Ovary (tissue), 9 donors: ENCODE results near the gene PPM1H. TPM values are rescaled to one million over a fixed set of nuclear protein-coding genes. Genes with fewer than 3 reads are reported as not detected.

Experiments
- DNase-seq, 5 donors: peaks; one replicate each; pipeline ENCODE4 v3.0.0-alpha.2; 2019 to 2020
- H3K27ac ChIP-seq, 2 donors: fragments of 200-600 bp; one replicate each; pipeline versions ENCODE4 v1.5.1 to v1.8.0; 2019 to 2022
- H3K27me3 ChIP-seq: fragments of 200-600 bp; one replicate; pipeline ENCODE4 v1.8.0; 2022
- H3K36me3 ChIP-seq: fragments of 200-600 bp; sonication (generic); one replicate; pipeline ENCODE4 v1.5.1; 2019
- H3K4me1 ChIP-seq: one replicate; pipeline ENCODE4 v1.8.1; 2013; ENCODE audit warnings: mild to moderate bottlenecking, moderate library complexity; ENCODE audit not compliant: insufficient read depth
- H3K4me3 ChIP-seq: fragments of 200-600 bp; sonication (generic); one replicate; pipeline ENCODE4 v1.5.1; 2017
- H3K9me3 ChIP-seq, 2 donors: fragments of 200-600 bp in 1 of 2; sonication (generic) in 1 of 2; one replicate each; pipeline versions ENCODE4 v1.5.1 to v1.8.1; 2013 to 2019; ENCODE audit warnings: mild to moderate bottlenecking in 1 of 2, moderate library complexity in 1 of 2
- EP300 ChIP-seq: sonication (generic); formaldehyde crosslinking; IDR thresholded peaks from one replicate; pipeline ENCODE4 v1.6.1; 2017; ENCODE audit warnings: antibody characterized with exemption
- POLR2A ChIP-seq: fragments of 450-650 bp; IDR thresholded peaks from one replicate; pipeline ENCODE4 v1.6.1; 2017; ENCODE audit warnings: antibody characterized with exemption, mild to moderate bottlenecking, moderate library complexity
- WGBS, 3 donors: extraction: QIAGEN DNeasy Blood & Tissue Kit in 1 of 3; methylation state at CpG; one replicate each; pipeline versions ENCODE4 v1.1.5 to v1.1.7; 2013 to 2017; 5-methylcytosine and 5-hydroxymethylcytosine counted together
- intact Hi-C, 4 donors: fragments of 100-400 bp; cut with DNase I; formaldehyde crosslinking; loops; one replicate each; pipeline versions ENCODE4 v1.11.0 to v1.15.1; 2022 to 2023
- polyA plus RNA-seq, 2 donors: library from polyadenylated mRNA; stranded (reverse); fragments of 200-250 nt in 1 of 2; fragments of 350-450 nt in 1 of 2; fragmentation: Illumina TruSeq in 1 of 2; extraction: RNeasy Lipid Tissue Mini Kit (QIAGEN cat#74804) in 1 of 2; gene quantifications; one replicate each; pipeline ENCODE4 v1.2.3, GENCODE V29; 2013 to 2014
- total RNA-seq, 7 donors: library from RNA; depleted of rRNA in 2 of 7; stranded (reverse); fragments of >200 nt in 2 of 7; fragmentation: NEBNext Ultra II Directional in 3 of 7; extraction: Animal tissue kit (Norgen Biotek cat#: 25700) in 3 of 7; gene quantifications; one replicate each; pipeline versions ENCODE4 v1.1.0 to v1.2.4, GENCODE V29; 2016 to 2023
- TF ChIP-seq, protein P1 (sequence below), 3 donors: fragments of 450-650 bp in 2 of 3; fragments of 200-600 bp in 1 of 3; IDR thresholded peaks; one replicate each; pipeline versions ENCODE4 v1.5.1 to v1.8.0; 2016 to 2022; ENCODE audit warnings: antibody characterized with exemption in 3 of 3, mild to moderate bottlenecking in 1 of 3
- donor health status: DM: no; HTN: no; CAD: no; lungs with moderate emphysema.
- donor health status: DM: no; HTN: no; CAD: no.
- donor health status: Bipolar disorder and iron deficiency.
- donor health status: DM: yes; HTN: yes; CAD: no.
- donor health status: DM: no; HTN: no; CAD: no.
- donor health status: DM: yes; HTN: yes; CAD: no.

PPM1H gene
- total and polyA plus RNA-seq, 9 donors = 1.6 to 45.4 (median 12.0) TPM

GRCh38 chr12:62866451-62867082 lies 68.4 kb downstream of the PPM1H start:
- Histone ChIP-seq H3K27ac (no peak overlapping the region), H3K4me1 (peaks cover 8% of the 10 kb centered on the region), H3K36me3 (no peaks in the 10 kb centered on the region), H3K27me3 (no peaks in the 10 kb centered on the region), H3K9me3 (no peaks in the 10 kb centered on the region), H3K4me3 (no peak overlapping the region)
- intact Hi-C loops = loop anchor here in 1 of 4 donors (10.0 kb wide), 1 partner anchor 68 kb away; the partner anchor contains the start of gene PPM1H
- TF ChIP-seq, protein P1, sequence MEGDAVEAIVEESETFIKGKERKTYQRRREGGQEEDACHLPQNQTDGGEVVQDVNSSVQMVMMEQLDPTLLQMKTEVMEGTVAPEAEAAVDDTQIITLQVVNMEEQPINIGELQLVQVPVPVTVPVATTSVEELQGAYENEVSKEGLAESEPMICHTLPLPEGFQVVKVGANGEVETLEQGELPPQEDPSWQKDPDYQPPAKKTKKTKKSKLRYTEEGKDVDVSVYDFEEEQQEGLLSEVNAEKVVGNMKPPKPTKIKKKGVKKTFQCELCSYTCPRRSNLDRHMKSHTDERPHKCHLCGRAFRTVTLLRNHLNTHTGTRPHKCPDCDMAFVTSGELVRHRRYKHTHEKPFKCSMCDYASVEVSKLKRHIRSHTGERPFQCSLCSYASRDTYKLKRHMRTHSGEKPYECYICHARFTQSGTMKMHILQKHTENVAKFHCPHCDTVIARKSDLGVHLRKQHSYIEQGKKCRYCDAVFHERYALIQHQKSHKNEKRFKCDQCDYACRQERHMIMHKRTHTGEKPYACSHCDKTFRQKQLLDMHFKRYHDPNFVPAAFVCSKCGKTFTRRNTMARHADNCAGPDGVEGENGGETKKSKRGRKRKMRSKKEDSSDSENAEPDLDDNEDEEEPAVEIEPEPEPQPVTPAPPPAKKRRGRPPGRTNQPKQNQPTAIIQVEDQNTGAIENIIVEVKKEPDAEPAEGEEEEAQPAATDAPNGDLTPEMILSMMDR (IDR thresholded peaks at IDR 0.05) = no peak
- TF ChIP-seq POLR2A (no peak), EP300 (no peak)
- no peak for DNase-seq
- 70 to 74% (median 72%) methylated on average over 4 of the region's 4 CpGs for WGBS, 3 donors

DNA sequence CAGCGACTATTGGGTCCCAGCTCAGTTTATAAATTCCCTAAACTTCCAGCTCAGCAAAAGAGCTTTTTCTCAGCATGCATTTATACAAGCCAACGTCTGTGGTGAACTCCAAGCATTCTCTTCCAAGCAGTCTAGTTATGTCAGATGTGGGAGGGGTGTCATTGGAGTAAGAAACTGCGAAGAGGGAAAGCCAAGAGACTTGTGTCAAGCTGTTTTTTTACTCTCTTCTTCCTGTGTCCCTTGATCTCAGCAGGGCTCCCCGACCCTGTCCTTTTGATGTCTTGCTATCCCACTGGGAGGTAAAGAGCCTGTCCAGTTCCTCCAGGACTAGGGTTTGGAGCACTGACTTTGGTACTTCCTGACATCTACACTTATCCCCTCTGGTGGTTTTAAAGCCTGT lies 69.0 kb downstream of the PPM1H start:
- Histone ChIP-seq H3K36me3 (no peaks in the 10 kb centered on the region), H3K9me3 (no peaks in the 10 kb centered on the region), H3K27ac (no peak overlapping the region), H3K4me1 (peaks cover 8% of the 10 kb centered on the region), H3K4me3 (no peak overlapping the region), H3K27me3 (no peaks in the 10 kb centered on the region)
- WGBS, 3 donors = 53 to 72% (median 64%) methylated on average over 4 of the region's 4 CpGs
- intact Hi-C loops = loop anchor here in 1 of 4 donors (10.0 kb wide), 1 partner anchor 69 kb away; the partner anchor contains the start of gene PPM1H
- DNase-seq = no peak
- no peak for TF ChIP-seq POLR2A
- TF ChIP-seq, protein P1 (IDR thresholded peaks at IDR 0.05) = no peak
- no peak for TF ChIP-seq EP300

DNA sequence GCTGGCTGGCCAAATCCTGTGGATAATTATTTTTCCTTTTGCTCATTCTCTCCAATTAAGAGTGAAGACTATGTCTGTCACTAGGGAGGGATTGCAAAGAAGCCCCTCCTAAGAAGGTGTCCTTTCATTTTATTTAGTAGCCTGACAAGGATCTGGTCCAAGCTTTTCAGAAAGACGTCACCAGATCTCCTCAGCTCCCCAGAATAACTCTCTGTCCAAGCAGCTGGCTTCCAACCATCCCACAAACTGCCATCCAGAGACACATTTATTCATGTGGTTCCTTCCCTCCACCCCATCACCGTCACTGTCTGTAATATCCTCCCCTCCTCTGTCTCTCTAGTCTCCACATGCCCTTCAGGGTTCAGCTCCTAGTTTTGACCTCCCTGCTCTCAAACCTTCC lies 69.9 kb downstream of the PPM1H start:
- TF ChIP-seq EP300 (no peak), POLR2A (no peak)
- TF ChIP-seq, protein P1 (IDR thresholded peaks at IDR 0.05) = no peak
- intact Hi-C loops = loop anchor here in 1 of 4 donors (10.0 kb wide), 1 partner anchor 70 kb away; the partner anchor contains the start of gene PPM1H
- no peak overlapping the region for H3K4me3 ChIP-seq
- peaks cover 12% of the 10 kb centered on the region for H3K4me1 ChIP-seq
- WGBS, 3 donors = 69 to 91% (median 89%) methylated on average over 2 of the region's 2 CpGs
- no peak overlapping the region for H3K27ac ChIP-seq
- no peaks in the 10 kb centered on the region for H3K27me3 ChIP-seq
- no peaks in the 10 kb centered on the region for H3K9me3 ChIP-seq
- no peak for DNase-seq
- H3K36me3 ChIP-seq = no peaks in the 10 kb centered on the region

DNA sequence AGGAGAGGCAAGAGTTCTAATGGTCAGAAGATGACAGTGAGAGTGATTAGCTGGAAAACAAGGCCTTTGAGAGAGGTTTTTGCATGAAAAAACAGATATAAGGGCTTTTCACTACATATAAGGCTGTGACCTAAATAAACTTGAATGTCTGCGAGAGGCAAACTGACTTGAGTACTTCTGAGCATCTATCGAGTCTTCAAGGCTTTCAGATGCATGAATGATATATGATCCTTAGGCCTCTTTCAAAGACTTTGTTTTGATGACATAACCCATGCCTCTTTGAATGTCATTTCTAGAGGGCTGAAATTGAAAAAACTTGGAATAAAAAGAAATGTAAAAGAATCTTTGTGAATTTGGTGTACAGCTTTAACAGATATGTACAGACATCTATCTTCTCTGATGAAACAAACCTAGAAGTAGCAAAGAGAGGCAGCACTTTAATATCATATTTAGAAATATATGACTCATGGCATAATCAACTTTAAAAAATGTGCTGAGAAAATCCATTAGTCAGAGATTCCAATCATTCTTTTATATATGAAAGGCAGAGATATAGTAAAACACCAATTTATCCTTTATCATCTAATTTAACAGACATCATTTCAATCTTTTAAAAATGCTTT lies 72.6 kb downstream of the PPM1H start:
- TF ChIP-seq EP300 = no peak
- TF ChIP-seq, protein P1 (IDR thresholded peaks at IDR 0.05) = no peak
- no peak for TF ChIP-seq POLR2A
- Histone ChIP-seq H3K27me3 (no peaks in the 10 kb centered on the region), H3K4me1 (peaks cover 10% of the 10 kb centered on the region), H3K27ac (no peak overlapping the region), H3K4me3 (no peak overlapping the region), H3K9me3 (no peaks in the 10 kb centered on the region), H3K36me3 (no peaks in the 10 kb centered on the region)
- DNase-seq = no peak
- intact Hi-C loops = loop anchor here in 1 of 4 donors (10.0 kb wide), 1 partner anchor 72 kb away; the partner anchor contains the start of gene PPM1H
- 89 to 96% (median 91%) methylated on average over 2 of the region's 2 CpGs for WGBS, 3 donors
